HEK293 (cell line): ENCODE data around the gene EVI2B.

Experiments
- CTCF ChIA-PET: fragments of 350-600 bp; formaldehyde crosslinking; extraction: SDS; loops from one replicate; lab custom pipeline; 2021; ENCODE audit warnings: antibody characterized with exemption; lab: Yijun Ruan, JAX
- POLR2A ChIA-PET: fragments of 300-600 bp; formaldehyde crosslinking; extraction: SDS; loops from one replicate; lab custom pipeline; 2020; ENCODE audit warnings: antibody characterized with exemption, inconsistent platforms; lab: Yijun Ruan, JAX
- H3K27ac ChIP-seq: fragments of 200-500 bp; sonication (Bioruptor generic); 2 replicates; pipeline ENCODE4 v1.5.1; 2014; ENCODE audit warnings: low read depth, low read length, control low read depth, inconsistent platforms; ENCODE audit errors: extremely low read depth
- H3K36me3 ChIP-seq, 2 experiments: fragments of 200-500 bp in 1 of 2; sonication (Bioruptor generic) in 1 of 2; 1 replicate in 1 of 2; 2 replicates in 1 of 2; pipeline ENCODE4 v1.5.1; 2014 to 2017; ENCODE audit warnings: inconsistent platforms in 2 of 2, low read length in 2 of 2; ENCODE audit not compliant: control insufficient read depth in 2 of 2, insufficient read depth in 1 of 2
- H3K4me1 ChIP-seq: fragments of 200-500 bp; sonication (Bioruptor generic); 2 replicates; pipeline ENCODE4 v1.5.1; 2014; ENCODE audit warnings: mild to moderate bottlenecking, low read length, inconsistent platforms; ENCODE audit not compliant: control insufficient read depth, insufficient read depth
- H3K4me3 ChIP-seq: 2 replicates; pipeline ENCODE4 v1.5.1; 2011; ENCODE audit warnings: low read depth, mild to moderate bottlenecking, control low read depth, low read length, moderate library complexity
- H3K9me3 ChIP-seq: fragments of 200-500 bp; sonication (Bioruptor generic); 2 replicates; pipeline ENCODE4 v1.5.1; 2014; ENCODE audit warnings: low read depth, low read length, inconsistent platforms; ENCODE audit not compliant: control insufficient read depth, insufficient read depth
- ELK4 ChIP-seq: IDR thresholded peaks from 2 replicates; pipeline ENCODE4 v1.6.1; 2011; ENCODE audit warnings: mild to moderate bottlenecking, low read depth, low read length, borderline replicate concordance
- HIC1 ChIP-seq: fragments of 450-650 bp; formaldehyde crosslinking; IDR thresholded peaks from 2 replicates; pipeline ENCODE4 v1.5.1; 2016; ENCODE audit warnings: missing biosample characterization, missing genetic modification characterization
- PBX3 ChIP-seq: sonication (generic); formaldehyde crosslinking; IDR thresholded peaks from 2 replicates; pipeline ENCODE4 v1.8.1; 2022; ENCODE audit warnings: mild to moderate bottlenecking, moderate library complexity, missing genetic modification reagents
- REST ChIP-seq: fragments of 450-650 bp; formaldehyde crosslinking; IDR thresholded peaks from 2 replicates; pipeline ENCODE4 v1.5.1; 2016; ENCODE audit warnings: missing biosample characterization, missing genetic modification characterization
- TCF7L2 ChIP-seq: IDR thresholded peaks from 2 replicates; pipeline ENCODE4 v1.6.1; 2011; ENCODE audit warnings: low read depth, mild to moderate bottlenecking, inconsistent platforms, low read length, moderate library complexity, borderline replicate concordance
- YY2 ChIP-seq: fragments of 450-650 bp; formaldehyde crosslinking; IDR thresholded peaks from 2 replicates; pipeline ENCODE4 v1.5.1; 2016; ENCODE audit warnings: missing biosample characterization, missing genetic modification characterization
- ZBTB11 ChIP-seq: fragments of 450-650 bp; formaldehyde crosslinking; conservative IDR thresholded peaks from 2 replicates; pipeline ENCODE4 v1.5.1; 2016; ENCODE audit warnings: low read depth, missing biosample characterization, missing genetic modification characterization
- ZBTB44 ChIP-seq: fragments of 450-650 bp; IDR thresholded peaks from 2 replicates; pipeline ENCODE4 v1.5.1; 2018; ENCODE audit warnings: missing biosample characterization, mild to moderate bottlenecking, missing genetic modification characterization
- ZNF174 ChIP-seq: fragments of 450-650 bp; formaldehyde crosslinking; IDR thresholded peaks from 2 replicates; pipeline ENCODE4 v1.5.0; 2017; ENCODE audit warnings: missing biosample characterization, mild to moderate bottlenecking, missing genetic modification characterization
- ZNF19 ChIP-seq: fragments of 450-650 bp; formaldehyde crosslinking; IDR thresholded peaks from 2 replicates; pipeline ENCODE4; 2016; ENCODE audit warnings: missing biosample characterization, missing genetic modification characterization, low read depth
- ZNF324 ChIP-seq: fragments of 450-650 bp; formaldehyde crosslinking; IDR thresholded peaks from 2 replicates; pipeline ENCODE4 v1.5.1; 2016; ENCODE audit warnings: missing biosample characterization, missing genetic modification characterization
- ZNF416 ChIP-seq: fragments of 450-650 bp; formaldehyde crosslinking; IDR thresholded peaks from 2 replicates; pipeline ENCODE4 v1.5.1; 2016; ENCODE audit warnings: missing biosample characterization, missing genetic modification characterization
- ZNF513 ChIP-seq: fragments of 450-650 bp; IDR thresholded peaks from 2 replicates; pipeline ENCODE4 v1.5.1; 2018; ENCODE audit warnings: missing biosample characterization, missing genetic modification characterization
- ZNF561 ChIP-seq: fragments of 450-650 bp; IDR thresholded peaks from 2 replicates; pipeline ENCODE4 v1.5.1; 2018; ENCODE audit warnings: missing biosample characterization, missing genetic modification characterization, borderline replicate concordance
- ZNF791 ChIP-seq: fragments of 450-650 bp; formaldehyde crosslinking; IDR thresholded peaks from 2 replicates; pipeline ENCODE4 v1.5.1; 2016; ENCODE audit warnings: missing biosample characterization, missing genetic modification characterization
- ZSCAN30 ChIP-seq: fragments of 450-650 bp; IDR thresholded peaks from 2 replicates; pipeline ENCODE4 v1.5.1; 2018; ENCODE audit warnings: missing biosample characterization, mild to moderate bottlenecking, missing genetic modification characterization, moderate library complexity
- ZSCAN5A ChIP-seq: fragments of 450-650 bp; formaldehyde crosslinking; IDR thresholded peaks from 2 replicates; pipeline ENCODE4 v1.5.1; 2016; ENCODE audit warnings: missing biosample characterization, missing genetic modification characterization

EVI2B gene

GRCh38 chr17:31318851-31319661, 5.2 kb upstream of the EVI2B start (continued):
- no peak for TF ChIP-seq ELK4
- TF ChIP-seq ZNF174 (tag by site-specific recombination): no peak
- TF ChIP-seq ZSCAN30 (tag by site-specific recombination): no peak
- no peak for TF ChIP-seq HIC1
- no peak for TF ChIP-seq ZBTB44 (tag by site-specific recombination)
- TF ChIP-seq ZNF19 (tag by site-specific recombination): no peak
- TF ChIP-seq TCF7L2: no peak
- TF ChIP-seq YY2 (tag by site-specific recombination): no peak
- TF ChIP-seq ZNF561 (tag by site-specific recombination): no peak

GRCh38 chr17:31318298-31318801, 4.5 kb upstream of the EVI2B start:
- no peak overlapping the region for H3K4me3 ChIP-seq
- ChIA-PET CTCF (interaction anchor here (0.6 to 1.4 kb wide), 3 partner anchors 11 to 28 kb away, joined by 3 to 8 read pairs (median 4); no protein-coding TSS in a partner anchor), POLR2A (no interaction called here)
- no peaks in the 10 kb centered on the region; a peak in 1 of 3 replicates for H3K36me3 ChIP-seq
- no peak overlapping the region for H3K27ac ChIP-seq
- H3K4me1 ChIP-seq: peaks cover 5% of the 10 kb centered on the region; the same call in 1 of the 2 replicates
- no peaks in the 10 kb centered on the region for H3K9me3 ChIP-seq
- TF ChIP-seq ZNF174 (tag by site-specific recombination): no peak
- TF ChIP-seq ZSCAN5A (tag by site-specific recombination): no peak
- no peak for TF ChIP-seq ZNF513
- TF ChIP-seq YY2 (tag by site-specific recombination): no peak
- no peak for TF ChIP-seq ZBTB11 (tag by site-specific recombination)
- no peak for TF ChIP-seq PBX3 (CRISPR knock-in tag)
- TF ChIP-seq ZNF791 (tag by site-specific recombination): no peak
- no peak for TF ChIP-seq ZNF416
- no peak for TF ChIP-seq REST (tag by site-specific recombination)
- TF ChIP-seq ZNF19 (tag by site-specific recombination): no peak
- no peak for TF ChIP-seq ZNF324 (tag by site-specific recombination)
